CD4-positive, alpha-beta T cell treated with Interferon gamma for 1 hour (primary cell): ENCODE measurements around the gene SERAC1.

Source experiments
- DNase-seq: peaks from one replicate; pipeline ENCODE4 v3.0.0-alpha.2; 2020

Gene SERAC1

DNA sequence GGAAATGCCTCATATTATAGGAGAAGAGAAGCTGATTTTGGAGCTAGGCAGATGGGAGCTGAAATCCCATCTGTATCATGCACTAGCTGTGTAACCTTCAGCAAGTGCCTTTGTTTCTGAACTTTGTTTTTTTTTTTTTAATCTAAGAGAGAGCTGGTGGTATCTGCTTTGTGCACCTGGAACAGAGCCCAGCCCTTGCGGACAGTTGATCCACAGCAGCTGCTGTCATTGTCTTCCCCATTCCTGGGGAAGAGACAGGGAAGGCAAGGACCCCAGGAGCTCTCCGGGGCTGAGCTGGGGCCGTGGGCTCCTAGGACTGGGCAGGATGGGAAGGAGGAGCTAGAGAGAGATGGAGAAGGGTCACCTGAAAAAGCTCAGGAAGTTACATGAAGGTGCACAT lies 94.3 kb downstream of the SERAC1 start:
- DNase-seq: no peak

DNA sequence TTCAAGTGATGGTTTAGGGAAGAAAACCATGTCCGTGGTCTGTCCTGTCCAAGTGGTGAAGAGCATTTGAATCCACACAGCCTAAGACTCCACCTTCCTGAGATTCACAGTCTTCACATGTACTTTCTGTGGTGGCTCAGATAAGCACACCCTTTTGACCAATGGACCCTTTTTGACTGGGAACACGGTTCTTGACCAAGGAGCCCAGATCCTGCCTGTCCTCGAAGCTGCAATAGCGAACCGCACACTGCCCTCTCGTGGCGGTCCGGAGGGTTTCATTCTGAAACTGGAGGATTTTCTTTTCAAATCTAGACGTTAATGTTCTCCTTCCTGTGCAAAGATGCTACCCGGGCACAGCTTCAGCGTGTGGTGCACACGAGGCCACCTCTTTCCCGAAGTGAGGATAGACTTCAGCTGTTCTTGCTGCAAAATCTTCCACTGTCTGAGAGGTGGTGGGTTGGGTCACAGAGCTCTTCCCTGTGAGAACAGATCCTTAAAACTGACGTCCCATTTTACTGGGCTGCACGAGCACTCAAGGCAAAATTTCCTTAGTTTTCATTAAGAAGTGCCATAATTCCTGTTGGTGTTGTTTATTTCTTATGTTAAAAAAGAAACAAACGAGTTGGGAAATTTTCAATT lies 95.9 kb downstream of the SERAC1 start:
- DNase-seq: peak; percentile 58

DNA sequence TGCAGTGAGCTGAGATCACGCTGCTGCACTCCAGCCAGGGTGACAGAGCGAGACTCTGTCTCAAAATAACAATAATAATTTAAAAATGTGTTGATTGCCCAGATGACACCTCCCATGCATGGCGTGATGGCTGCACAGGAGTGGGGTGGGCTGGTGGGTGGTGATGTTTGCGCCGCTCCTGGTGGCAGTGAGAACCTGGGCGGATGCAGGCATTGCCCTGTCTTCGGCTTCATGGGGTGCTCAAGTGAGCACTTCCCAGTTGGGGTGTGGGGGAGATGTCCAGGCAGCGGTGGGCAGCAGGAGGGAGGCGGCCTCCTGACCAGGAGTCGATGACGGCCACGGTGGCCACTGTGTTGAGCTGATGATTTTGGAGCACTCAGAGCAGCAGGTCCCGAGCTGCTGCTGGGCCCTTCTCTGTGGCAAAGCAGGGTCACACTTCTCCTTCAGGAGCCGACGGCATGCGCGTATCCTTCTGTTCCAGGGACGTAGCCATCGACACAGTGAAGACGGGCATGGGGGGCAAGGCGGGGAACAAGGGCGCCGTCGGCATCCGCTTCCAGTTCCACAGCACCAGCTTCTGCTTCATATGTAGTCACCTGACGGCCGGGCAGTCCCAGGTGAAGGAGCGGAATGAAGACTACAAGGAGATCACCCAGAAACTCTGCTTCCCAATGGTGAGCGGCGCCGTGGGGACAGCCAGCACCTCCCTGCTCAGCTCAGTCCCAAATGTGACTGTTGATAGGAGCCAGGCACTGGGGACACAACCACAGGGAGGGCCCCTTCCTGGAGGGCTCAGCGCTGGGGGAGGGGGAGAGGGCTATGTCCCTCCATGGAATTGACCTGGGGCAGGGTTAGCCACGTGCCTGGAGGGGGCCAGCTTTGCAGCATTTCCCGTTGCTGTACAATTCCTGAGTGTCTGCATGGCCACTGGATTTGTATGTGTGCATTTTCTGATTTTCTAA lies 96.7 kb downstream of the SERAC1 start:
- no peak for DNase-seq

DNA sequence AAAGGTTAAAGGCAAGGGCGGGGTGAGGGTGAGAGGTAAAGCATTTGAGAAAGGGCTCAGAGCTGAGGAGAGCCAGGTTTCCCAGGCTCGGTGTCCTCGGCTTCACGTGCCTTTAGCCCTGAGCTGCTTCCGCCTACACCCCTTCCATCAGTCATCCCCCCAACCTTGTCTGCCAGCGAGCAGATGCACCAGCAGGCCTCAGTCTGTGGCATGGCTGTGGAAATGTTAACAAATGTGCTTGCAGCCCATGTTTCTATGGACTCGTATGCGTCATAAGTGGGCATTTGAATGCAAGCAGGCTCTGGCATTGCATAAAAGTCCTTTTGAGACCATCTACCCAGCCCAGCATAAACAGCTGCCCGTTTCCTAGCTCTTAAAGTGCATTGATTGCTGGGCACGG lies 97.5 kb downstream of the SERAC1 start:
- DNase-seq: no peak

DNA sequence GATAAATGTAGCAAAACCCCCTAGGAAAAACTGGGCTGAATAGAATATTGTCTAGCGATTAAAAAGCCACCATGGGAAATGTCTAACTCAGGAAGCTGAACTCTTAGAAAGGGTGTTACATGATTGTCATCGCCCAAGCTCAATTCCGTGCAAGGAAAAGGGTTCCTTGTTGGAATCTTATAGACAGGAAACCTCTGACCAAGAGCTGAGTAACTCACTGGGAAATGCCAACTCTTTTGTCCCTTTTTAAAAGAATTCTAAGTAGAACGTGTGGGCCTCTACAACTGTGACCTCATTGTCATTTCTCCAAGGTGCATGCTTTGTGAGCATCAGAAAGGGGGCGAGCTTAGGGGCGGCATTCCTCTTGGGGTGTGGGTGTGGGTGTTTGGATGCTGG lies 98.3 kb downstream of the SERAC1 start:
- DNase-seq: no peak

DNA sequence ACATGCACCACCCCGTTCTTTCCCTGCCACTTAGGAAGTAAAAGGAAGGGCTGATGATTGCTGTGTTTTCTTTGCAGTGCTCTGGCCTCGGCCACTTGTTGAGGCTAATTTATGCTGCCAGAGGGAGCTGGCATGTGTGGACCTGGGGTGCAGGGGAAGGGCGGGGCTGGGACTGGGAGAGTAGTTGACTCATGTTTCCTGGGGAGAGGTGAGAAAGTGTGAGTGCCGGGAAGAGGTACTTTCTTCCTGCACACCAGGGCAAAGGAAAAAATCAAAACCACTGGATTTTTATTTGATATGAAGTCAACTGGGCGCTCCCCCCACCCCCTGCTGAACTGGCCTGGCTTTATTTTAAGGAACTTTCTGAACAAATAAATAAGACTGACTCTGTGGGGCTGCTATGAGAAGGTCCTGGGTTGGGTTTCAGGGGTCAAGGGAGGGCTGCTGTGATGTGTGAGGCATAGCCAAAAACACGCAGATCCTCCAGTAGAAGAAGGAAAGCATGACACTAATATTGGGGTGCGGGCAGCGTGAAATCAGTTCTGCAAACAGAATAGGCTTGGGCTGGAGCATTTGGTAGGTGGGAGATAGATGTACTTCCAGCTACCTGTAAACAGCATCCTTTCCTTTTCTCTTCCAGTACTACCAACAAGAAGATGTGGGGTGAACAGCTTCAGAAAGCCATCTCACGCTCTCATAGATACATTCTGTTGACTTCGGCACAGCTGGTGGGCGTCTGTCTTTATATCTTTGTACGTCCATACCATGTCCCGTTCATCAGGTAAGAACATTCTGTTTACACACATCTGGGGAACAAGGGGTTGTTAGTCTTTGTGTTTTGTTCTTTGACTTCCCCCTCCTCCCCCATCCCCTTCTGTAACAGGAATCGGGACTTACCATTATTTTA lies 98.9 kb downstream of the SERAC1 start:
- peak; percentile 31 for DNase-seq

DNA sequence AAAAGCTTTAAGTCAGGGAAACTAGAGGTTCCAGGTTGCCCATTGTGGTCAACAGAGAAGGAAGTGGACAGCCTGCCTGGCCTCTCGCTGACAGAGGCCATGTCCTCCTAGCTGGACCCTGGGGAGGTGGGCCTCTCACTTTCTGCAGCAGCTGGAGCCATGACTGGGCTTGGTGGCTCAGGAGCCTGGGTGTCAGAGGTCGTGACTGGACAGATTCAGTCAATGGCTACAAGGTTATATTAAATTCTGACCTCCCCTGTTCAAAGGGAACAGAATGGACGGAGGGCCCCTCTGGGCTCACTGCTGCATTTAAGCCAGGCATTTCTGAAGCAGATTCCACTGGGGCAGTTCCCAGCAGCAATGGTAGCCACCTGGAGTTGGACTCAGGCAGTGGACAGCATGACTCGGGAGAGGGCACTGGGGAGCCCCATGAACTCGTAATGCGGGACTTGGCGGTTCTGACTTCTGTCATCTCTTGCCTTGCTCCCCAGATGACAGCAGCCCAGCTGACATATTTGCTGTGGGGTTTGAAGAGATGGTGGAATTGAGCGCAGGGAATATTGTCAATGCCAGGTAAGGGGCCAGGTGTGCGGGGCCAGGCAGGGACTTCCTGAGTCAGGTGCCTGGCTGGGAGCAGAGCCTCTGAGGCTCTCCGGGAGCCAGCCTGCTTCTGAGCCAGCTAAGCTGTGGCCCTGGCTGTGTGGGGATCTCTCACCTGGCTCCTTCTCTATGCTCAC lies 99.7 kb downstream of the SERAC1 start:
- no peak for DNase-seq

DNA sequence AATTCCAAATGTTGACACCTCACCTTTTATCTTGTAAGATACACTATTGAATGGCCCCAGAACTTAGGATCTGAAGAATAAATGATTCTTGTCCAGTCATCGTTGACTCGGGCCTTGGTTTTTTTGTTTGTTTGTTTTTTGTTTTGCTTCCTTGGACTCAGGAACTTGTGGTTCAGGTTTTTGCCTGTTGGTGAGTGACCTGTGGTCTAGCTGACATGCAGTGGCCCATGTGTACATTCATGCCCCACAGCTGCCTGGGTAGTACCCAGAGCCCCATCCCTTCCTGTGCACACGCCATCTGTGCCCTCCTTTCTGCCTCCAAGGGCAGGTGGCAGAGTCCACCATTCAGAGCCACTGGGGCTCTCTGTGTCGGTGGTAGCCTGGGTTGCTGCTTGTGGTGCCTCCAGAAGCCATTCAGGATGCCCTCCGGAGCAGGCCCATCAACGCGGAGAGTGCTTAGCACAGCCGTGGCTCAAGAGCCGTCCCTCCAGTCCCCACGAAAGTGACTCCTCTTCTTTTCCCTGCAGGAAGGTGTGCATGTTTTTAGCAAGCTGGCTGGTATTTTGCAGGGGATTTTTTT lies 100.5 kb downstream of the SERAC1 start:
- no peak for DNase-seq

DNA sequence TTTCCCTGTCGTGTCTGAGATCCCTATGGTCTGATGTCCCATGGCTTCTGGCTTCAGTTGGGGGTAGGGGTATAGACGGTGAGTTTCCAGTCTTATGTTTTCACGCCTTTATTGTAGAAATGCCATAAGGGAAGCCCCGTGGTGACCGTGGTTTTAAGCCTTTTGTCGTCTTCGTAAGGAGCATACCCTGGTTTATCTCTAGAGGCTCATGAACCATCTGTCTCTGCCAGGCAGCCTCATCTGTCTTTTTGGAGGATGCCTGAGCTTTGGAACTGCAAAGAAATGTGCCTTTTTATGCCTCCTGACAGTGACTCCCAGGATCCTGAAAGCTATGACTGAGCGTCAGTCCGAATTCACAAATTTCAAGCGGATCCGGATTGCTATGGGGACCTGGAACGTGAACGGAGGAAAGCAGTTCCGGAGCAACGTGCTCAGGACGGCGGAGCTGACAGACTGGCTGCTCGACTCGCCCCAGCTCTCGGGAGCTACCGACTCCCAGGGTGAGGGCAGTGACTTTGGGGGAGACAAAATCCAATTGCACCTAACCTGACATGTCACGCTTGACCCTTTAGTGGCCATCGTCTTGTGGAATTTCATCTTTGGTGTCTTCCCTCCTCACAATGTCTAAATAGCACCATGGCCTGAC lies 101.8 kb downstream of the SERAC1 start:
- no peak for DNase-seq

DNA sequence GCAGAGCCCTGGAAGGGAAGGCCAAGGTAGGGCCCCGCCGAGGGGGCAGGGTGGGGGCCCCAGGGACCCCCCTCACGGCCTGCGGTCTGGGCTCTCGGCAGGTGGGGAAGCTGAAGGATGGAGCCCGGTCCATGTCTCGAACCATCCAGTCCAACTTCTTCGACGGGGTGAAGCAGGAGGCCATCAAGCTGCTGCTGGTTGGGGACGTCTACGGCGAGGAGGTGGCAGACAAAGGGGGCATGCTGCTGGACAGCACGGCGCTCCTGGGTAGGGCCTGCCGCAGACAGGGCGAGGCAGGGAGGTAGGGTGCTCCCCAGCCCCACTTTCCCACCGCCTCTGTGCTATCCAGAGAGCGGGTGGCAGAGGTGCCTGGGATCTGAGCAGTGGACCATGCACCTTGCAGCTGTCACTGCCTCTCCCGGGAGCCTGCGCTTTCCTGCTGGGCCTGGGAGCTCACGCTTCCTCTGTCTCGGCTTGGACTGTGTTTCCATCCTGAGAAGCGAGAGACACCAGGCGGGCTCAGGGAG lies 103.3 kb downstream of the SERAC1 start:
- no peak for DNase-seq

DNA sequence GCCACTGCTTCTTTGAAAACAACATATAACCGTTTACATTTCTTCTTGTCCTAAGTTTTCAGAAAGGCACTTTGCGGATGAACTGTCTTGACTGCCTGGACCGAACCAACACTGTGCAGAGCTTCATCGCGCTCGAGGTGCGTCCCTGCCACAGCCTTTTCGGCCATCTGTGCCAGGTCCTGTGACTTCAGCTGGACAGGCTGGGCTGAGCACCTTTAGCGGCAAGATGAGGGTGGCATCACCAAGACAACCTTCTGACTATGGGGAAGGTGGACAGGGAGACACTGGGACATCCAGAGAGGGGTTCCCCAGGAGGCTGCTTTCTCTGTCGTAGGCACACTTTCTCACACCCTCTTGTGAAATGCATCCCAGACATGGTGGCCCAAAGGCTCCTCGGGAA lies 104.3 kb downstream of the SERAC1 start:
- DNase-seq: no peak

DNA sequence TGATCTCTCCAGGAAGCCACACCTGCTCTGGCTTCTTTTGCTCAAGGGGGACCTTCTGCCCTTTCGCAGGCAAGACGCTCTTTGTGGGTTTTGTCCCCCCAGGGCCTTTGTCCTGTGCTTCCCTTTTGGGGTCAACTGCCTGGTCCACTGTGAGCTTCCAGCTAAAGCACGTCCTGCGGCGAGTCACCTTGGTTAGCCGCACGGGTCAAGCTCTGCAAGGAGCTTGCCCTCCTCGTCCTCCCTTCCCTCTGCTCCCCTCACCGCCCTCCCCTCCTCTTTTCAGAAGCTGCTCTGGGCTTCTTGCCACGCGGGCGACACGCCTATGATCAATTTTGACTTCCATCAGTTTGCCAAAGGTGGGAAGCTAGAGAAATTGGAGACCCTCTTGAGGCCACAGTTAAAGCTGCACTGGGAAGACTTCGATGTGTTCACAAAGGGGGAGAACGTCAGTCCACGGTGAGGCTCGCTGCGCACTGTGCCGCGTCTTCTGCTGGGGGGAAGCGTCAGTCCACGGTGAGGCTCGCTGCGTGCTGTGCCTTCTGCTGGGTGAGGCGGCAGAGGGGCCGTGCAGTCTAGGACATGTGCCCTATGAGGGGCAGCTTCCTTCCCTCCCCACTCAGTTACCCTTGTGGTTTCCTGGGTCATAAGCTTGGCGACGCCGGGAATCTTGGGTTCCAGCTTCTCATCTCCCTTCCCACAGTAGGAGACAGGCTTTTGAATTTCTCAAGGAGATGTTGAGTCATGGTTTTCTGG lies 106.2 kb downstream of the SERAC1 start:
- DNase-seq: no peak

DNA sequence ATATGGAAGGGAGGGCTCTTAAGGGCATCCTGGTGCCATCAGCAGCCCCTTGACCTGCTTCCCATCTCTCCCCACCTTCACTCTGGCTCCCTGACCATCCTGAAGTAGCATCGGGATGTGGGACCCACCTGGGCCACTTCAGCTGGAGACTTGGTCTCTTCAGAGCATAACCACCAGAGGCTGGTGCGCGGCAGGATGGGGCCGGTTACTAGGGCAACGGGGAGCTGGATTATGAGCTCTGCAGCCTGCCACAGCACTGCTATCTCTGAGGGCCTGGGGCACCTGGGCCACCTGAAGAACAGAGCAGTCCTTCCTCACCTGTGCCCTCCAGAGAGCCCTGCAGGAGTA lies 106.7 kb downstream of the SERAC1 start:
- DNase-seq: no peak

DNA sequence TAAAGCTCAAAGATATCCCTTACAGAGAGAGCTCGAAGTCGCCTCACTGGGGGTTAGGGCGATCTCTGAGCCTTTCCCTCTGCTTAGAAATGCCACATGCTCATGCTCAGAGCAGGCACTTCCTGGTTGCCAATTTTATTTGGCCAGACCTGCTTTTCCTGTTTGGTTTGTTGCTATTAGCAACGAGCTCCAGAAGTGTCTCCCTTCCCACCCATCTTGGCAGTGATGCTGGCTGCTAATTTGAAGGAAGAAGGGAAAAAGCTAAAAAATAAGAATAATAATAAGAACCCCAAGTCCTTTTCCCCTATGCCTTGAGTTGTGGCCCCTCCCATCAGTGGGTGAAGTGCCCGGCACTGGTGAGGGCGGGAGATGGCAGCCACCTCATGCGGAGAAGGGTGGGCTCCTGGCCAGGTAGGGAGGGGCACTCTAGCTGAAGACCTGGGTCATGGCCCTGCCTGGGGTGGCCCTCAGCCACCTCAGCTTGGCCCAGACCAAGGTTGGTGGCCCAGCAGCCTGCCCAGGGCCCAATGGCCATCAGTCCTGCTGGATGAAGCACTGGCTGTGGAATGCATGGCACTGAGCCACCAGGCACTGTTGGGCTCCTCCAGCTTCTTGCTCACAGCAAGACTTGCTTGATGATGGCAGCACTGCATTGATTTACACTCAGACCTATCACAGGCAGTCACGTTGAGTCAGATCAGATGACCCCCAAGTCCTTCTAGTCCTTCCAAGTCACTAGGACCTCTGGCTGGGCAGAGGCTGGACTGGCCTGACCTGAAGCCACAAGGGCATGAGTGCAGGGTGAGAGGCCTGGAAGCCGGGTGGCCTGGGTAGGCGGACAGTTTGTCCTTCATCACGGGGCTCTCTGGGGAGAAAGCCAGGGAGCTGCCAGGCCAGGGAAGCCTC lies 107.4 kb downstream of the SERAC1 start:
- DNase-seq: peak; percentile 30
